ENCODE data around the gene SINHCAF. TPM values are rescaled to one million over a fixed set of nuclear protein-coding genes. Genes with fewer than 3 reads are reported as not detected.

Gene SINHCAF
- total RNA-seq, 1 experiment from 2014 or later = 497 TPM

DNA sequence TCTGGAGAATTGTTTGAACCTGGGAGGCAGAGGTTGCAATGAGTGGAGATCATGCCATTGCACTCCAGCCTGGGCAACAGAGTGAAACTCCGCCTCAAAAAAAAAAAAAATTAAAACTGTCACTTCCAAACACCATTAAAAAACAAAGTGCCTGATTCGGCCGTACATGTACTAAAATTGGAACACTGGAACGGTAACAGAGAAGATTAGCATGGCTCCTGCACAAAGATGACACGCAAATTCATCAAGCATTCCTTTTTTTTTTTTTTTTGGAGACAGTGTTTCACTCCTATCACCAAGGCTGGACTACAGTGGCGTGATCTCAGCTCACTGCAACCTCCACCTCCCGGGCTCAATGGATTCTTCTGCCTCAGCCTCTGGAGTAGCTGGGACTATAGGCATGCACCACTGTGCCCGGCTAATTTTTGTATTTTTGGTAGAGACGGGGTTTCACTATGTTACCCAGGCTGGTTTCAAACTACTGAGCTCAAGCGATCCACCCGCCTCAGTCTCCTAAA, 40.2 kb upstream of the SINHCAF start:
- Mint-ChIP-seq H3K27me3 (ENCODE audit: low read depth) (no peaks in the 10 kb centered on the region), H3K9me3 (no peaks in the 10 kb centered on the region), H3K36me3 (ENCODE audit: insufficient read depth in 1 of 3, low read depth in 3 of 3) (0 out of 7 replicates have a peak, but pooled peaks cover 0 to 4% (median 0%) of the 10 kb centered on the region in 3 experiments), H3K4me1 (peaks cover 59 to 65% of the 10 kb centered on the region in 2 experiments), H3K4me3 (no peak overlapping the region), H3K27ac (peak overlapping the region in 2 of 3 experiments; percentile 17 to 40; a peak in 2 of 7 replicates)
- Histone ChIP-seq H4K91ac (ENCODE audit: insufficient read length, low read depth, low read length) (no peak overlapping the region), H3K4me2 (ENCODE audit: insufficient read depth, insufficient read length, low read length) (no peak overlapping the region), H3K23ac (ENCODE audit: insufficient read length, low read depth, low read length) (no peak overlapping the region), H3K79me1 (ENCODE audit: insufficient read depth, low read depth, low read length, poor library complexity, severe bottlenecking) (no peaks in the 10 kb centered on the region), H3K4me1 (ENCODE audit: insufficient read depth, low read length) (peaks cover 15% of the 10 kb centered on the region; the same call in 1 of the 2 replicates), H3K14ac (ENCODE audit: insufficient read depth, low read length) (no peak overlapping the region), H3K23me2 (ENCODE audit: insufficient read length, low read depth, low read length, poor library complexity, severe bottlenecking) (peaks cover 2% of the 10 kb centered on the region), H3K27me3 (ENCODE audit: insufficient read depth, low read length) (no peaks in the 10 kb centered on the region), H2AK5ac (ENCODE audit: insufficient read length, low read length) (no peak overlapping the region), H4K5ac (ENCODE audit: insufficient read length, low read depth, low read length) (no peak overlapping the region), H3K9ac (ENCODE audit: extremely low read depth, insufficient read length, low read length) (no peak overlapping the region), H4K20me1 (ENCODE audit: control insufficient read depth, insufficient read depth, insufficient read length) (no peaks in the 10 kb centered on the region), H3K56ac (ENCODE audit: insufficient read length, low read depth, low read length) (no peak overlapping the region), H2BK12ac (ENCODE audit: insufficient read length, low read depth, low read length) (no peak overlapping the region), H2BK15ac (ENCODE audit: low read depth, low read length) (no peak overlapping the region), H2AFZ (ENCODE audit: low read length) (no peak overlapping the region), H3K4ac (ENCODE audit: low read depth, low read length) (no peak overlapping the region), H4K8ac (replicated peaks; ENCODE audit: insufficient read length, low read depth, low read length) (no peak overlapping the region), H3K18ac (ENCODE audit: insufficient read length, low read depth, low read length) (no peak overlapping the region), H2BK20ac (ENCODE audit: low read depth, low read length, poor library complexity, severe bottlenecking) (no peak overlapping the region), H3K27ac (ENCODE audit: insufficient read length, low read depth, low read length) (no peak overlapping the region), H3K79me2 (ENCODE audit: insufficient read depth, low read length) (no peaks in the 10 kb centered on the region), H2BK120ac (ENCODE audit: low read depth, low read length, poor library complexity, severe bottlenecking) (no peak overlapping the region), H3T11ph (ENCODE audit: low read length) (no peak overlapping the region), H3K9me3 (ENCODE audit: control insufficient read depth, low read depth, low read length) (no peaks in the 10 kb centered on the region), H2BK5ac (ENCODE audit: insufficient read length, low read length) (no peak overlapping the region)
- TF ChIP-seq, protein P1, sequence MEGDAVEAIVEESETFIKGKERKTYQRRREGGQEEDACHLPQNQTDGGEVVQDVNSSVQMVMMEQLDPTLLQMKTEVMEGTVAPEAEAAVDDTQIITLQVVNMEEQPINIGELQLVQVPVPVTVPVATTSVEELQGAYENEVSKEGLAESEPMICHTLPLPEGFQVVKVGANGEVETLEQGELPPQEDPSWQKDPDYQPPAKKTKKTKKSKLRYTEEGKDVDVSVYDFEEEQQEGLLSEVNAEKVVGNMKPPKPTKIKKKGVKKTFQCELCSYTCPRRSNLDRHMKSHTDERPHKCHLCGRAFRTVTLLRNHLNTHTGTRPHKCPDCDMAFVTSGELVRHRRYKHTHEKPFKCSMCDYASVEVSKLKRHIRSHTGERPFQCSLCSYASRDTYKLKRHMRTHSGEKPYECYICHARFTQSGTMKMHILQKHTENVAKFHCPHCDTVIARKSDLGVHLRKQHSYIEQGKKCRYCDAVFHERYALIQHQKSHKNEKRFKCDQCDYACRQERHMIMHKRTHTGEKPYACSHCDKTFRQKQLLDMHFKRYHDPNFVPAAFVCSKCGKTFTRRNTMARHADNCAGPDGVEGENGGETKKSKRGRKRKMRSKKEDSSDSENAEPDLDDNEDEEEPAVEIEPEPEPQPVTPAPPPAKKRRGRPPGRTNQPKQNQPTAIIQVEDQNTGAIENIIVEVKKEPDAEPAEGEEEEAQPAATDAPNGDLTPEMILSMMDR (conservative IDR thresholded peaks at IDR 0.05) = no peak
- DNase-seq = no peak
- WGBS (ENCODE audit: extremely low coverage, insufficient read length, low lambda C conversion rate) = no CpG with 5 or more reads among the region's 11 CpGs

All from H9 (cell line).